ENCODE results near the gene UQCRH.
"Not testable (repeated sequence)": the region's sequence is repeated elsewhere in the genome, so short reads cannot be mapped to it uniquely, and the experiment has no call there.

UQCRH gene

GRCh38 chr1:46317323-46317722 is 13.8 kb downstream of the UQCRH start:
- H3K4me3 ChIP-seq (ENCODE audit: low read depth in 1 of 2, low read length in 2 of 2): no peak overlapping the region
- no peaks in the 10 kb centered on the region for H3K9me3 ChIP-seq (ENCODE audit: control insufficient read depth in 1 of 2, low read length in 2 of 2)
- H3K27ac ChIP-seq (ENCODE audit: low read depth, low read length): no peak overlapping the region
- no peaks in the 10 kb centered on the region for H3K4me1 ChIP-seq (ENCODE audit: control insufficient read depth in 1 of 2, insufficient read depth in 2 of 2, low read length in 2 of 2)
- peaks cover 18 to 38% of the 10 kb centered on the region in 2 donors for H3K36me3 ChIP-seq (ENCODE audit: control insufficient read depth in 1 of 2, insufficient read depth in 2 of 2, low read length in 2 of 2)
- no peak overlapping the region for H3K9ac ChIP-seq (ENCODE audit: low read depth in 1 of 2, low read length in 2 of 2)
- no peaks in the 10 kb centered on the region for H3K27me3 ChIP-seq (ENCODE audit: control insufficient read depth in 1 of 2, insufficient read depth in 2 of 2, low read length in 2 of 2)

- H3K4me3 ChIP-seq (ENCODE audit: low read depth in 1 of 2, low read length in 2 of 2); H3K4me1 ChIP-seq (ENCODE audit: control insufficient read depth in 1 of 2, insufficient read depth in 2 of 2, low read length in 2 of 2); H3K27ac ChIP-seq (ENCODE audit: low read depth, low read length); H3K9ac ChIP-seq (ENCODE audit: low read depth in 1 of 2, low read length in 2 of 2); H3K9me3 ChIP-seq (ENCODE audit: control insufficient read depth in 1 of 2, low read length in 2 of 2); H3K27me3 ChIP-seq (ENCODE audit: control insufficient read depth in 1 of 2, insufficient read depth in 2 of 2, low read length in 2 of 2): not testable (repeated sequence)
- H3K36me3 ChIP-seq (ENCODE audit: control insufficient read depth in 1 of 2, insufficient read depth in 2 of 2, low read length in 2 of 2): peaks cover 9 to 27% of the 10 kb centered on the region in 2 donors
These were observed 15.8 kb downstream of the UQCRH start for GRCh38 chr1:46319301-46319700.

DNA sequence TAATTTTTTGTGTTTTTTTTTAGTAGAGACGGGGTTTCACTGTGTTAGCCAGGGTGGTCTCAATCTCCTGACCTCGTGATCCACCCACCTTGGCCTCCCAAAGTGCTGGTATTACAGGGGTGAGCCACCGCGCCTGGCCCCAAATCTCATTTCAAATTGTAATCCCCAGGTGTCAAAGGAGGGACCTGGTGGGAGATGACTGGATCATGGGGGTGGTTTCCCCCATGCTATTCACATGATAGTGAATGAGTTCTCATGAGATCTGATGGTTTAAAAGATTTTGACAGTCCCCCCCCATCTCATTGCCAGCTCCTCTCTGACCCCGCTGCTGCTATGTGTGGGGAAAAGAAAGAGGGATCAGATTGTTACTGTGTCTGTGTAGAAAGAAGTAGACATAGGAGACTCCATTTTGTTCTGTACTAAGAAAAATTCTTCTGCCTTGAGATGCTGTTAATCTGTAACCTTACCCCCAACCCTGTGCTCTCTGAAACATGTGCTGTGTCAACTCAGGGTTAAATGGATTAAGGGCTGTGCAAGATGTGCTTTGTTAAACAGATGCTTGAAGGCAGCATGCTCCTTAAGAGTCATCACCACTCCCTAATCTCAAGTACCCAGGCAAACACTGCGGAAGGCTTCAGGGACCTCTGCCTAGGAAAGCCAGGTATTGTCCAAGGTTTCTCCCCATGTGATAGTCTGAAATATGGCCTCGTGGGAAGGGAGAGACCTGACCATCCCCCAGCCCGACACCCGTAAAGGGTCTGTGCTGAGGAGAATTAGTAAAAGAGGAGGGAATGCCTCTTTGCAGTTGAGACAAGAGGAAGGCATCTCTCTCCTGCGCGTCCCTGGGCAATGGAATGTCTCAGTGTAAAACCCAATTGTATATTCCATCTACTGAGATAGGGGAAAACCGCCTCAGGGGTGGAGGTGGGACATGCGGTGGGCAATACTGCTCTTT is 16.7 kb downstream of the UQCRH start:
- not testable (repeated sequence) for H3K9ac ChIP-seq (ENCODE audit: low read depth in 1 of 2, low read length in 2 of 2); H3K27me3 ChIP-seq (ENCODE audit: control insufficient read depth in 1 of 2, insufficient read depth in 2 of 2, low read length in 2 of 2); H3K4me1 ChIP-seq (ENCODE audit: control insufficient read depth in 1 of 2, insufficient read depth in 2 of 2, low read length in 2 of 2); H3K27ac ChIP-seq (ENCODE audit: low read depth, low read length); H3K4me3 ChIP-seq (ENCODE audit: low read depth in 1 of 2, low read length in 2 of 2); H3K9me3 ChIP-seq (ENCODE audit: control insufficient read depth in 1 of 2, low read length in 2 of 2)
- peaks cover 9 to 19% of the 10 kb centered on the region in 2 donors for H3K36me3 ChIP-seq (ENCODE audit: control insufficient read depth in 1 of 2, insufficient read depth in 2 of 2, low read length in 2 of 2)

GRCh38 chr1:46322191-46322590 is 18.7 kb downstream of the UQCRH start:
- H3K36me3 ChIP-seq (ENCODE audit: control insufficient read depth in 1 of 2, insufficient read depth in 2 of 2, low read length in 2 of 2); H3K27me3 ChIP-seq (ENCODE audit: control insufficient read depth in 1 of 2, insufficient read depth in 2 of 2, low read length in 2 of 2): not testable (repeated sequence)

DNA sequence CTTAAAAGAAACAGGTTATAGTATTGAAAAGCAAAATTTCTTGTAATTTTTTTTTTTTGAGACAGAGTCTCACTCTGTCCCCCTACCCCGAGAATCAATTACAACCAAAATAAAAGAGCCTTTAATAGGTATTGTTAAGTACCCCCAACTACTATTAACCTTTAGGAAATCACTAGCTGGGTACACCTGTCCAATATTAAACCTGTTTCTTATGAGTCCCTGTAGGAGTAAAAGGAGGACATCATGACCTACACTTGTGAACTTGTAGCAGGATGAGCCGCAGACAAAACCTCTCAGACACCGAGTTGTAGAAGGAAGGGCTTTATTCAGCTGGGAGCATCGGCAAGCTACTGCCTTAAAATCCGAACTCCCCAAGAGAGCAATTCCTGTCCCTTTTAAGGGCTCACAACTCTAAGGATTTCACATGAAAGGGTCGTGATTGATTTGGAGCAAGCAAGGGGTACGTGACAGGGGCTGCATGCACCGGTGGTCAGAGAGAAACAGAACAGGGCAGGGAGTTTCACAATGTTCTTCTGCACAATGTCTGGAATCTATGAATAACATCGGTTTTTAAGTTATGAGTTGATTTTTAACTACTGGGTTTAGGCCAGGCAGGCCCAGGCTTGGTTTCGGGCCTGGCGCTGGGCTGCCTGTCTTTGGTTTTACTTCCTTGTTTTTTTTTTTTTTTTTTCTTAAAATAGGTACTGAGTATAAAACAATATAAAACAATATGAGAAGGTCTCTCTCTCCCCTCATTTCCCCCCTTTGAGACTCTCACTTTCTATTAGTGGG is 22.0 kb downstream of the UQCRH start:
- not testable (repeated sequence) for H3K4me3 ChIP-seq (ENCODE audit: low read depth in 1 of 2, low read length in 2 of 2); H3K27me3 ChIP-seq (ENCODE audit: control insufficient read depth in 1 of 2, insufficient read depth in 2 of 2, low read length in 2 of 2); H3K4me1 ChIP-seq (ENCODE audit: control insufficient read depth in 1 of 2, insufficient read depth in 2 of 2, low read length in 2 of 2); H3K36me3 ChIP-seq (ENCODE audit: control insufficient read depth in 1 of 2, insufficient read depth in 2 of 2, low read length in 2 of 2); H3K27ac ChIP-seq (ENCODE audit: low read depth, low read length); H3K9me3 ChIP-seq (ENCODE audit: control insufficient read depth in 1 of 2, low read length in 2 of 2); H3K9ac ChIP-seq (ENCODE audit: low read depth in 1 of 2, low read length in 2 of 2)

More at GRCh38 chr1:46322191-46322590, 18.7 kb downstream of the UQCRH start:
- not testable (repeated sequence) for H3K27ac ChIP-seq (ENCODE audit: low read depth, low read length); H3K4me1 ChIP-seq (ENCODE audit: control insufficient read depth in 1 of 2, insufficient read depth in 2 of 2, low read length in 2 of 2); H3K4me3 ChIP-seq (ENCODE audit: low read depth in 1 of 2, low read length in 2 of 2); H3K9ac ChIP-seq (ENCODE audit: low read depth in 1 of 2, low read length in 2 of 2); H3K9me3 ChIP-seq (ENCODE audit: control insufficient read depth in 1 of 2, low read length in 2 of 2)

DNA sequence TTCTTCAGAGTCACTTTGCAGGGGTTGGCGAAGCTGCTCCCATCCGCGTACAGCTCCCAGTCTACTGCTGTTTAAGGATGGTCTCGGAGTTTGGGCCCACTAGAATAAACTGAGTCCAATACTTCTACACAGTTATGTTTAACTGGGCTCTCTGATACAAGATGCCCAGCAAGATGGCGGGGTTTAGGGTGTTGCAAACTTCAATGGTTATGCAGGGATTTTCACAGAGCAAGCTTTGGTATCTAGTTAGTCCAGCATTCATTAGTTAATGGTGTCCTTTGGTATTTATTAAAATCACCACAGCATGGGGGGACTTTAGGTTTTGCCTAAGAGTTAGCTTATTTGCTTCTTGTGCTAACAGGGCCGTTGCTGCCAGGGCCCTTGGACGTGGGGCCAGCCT is 24.7 kb downstream of the UQCRH start:
- H3K36me3 ChIP-seq (ENCODE audit: control insufficient read depth in 1 of 2, insufficient read depth in 2 of 2, low read length in 2 of 2); H3K27me3 ChIP-seq (ENCODE audit: control insufficient read depth in 1 of 2, insufficient read depth in 2 of 2, low read length in 2 of 2); H3K9me3 ChIP-seq (ENCODE audit: control insufficient read depth in 1 of 2, low read length in 2 of 2); H3K4me3 ChIP-seq (ENCODE audit: low read depth in 1 of 2, low read length in 2 of 2); H3K27ac ChIP-seq (ENCODE audit: low read depth, low read length); H3K9ac ChIP-seq (ENCODE audit: low read depth in 1 of 2, low read length in 2 of 2); H3K4me1 ChIP-seq (ENCODE audit: control insufficient read depth in 1 of 2, insufficient read depth in 2 of 2, low read length in 2 of 2): not testable (repeated sequence)

DNA sequence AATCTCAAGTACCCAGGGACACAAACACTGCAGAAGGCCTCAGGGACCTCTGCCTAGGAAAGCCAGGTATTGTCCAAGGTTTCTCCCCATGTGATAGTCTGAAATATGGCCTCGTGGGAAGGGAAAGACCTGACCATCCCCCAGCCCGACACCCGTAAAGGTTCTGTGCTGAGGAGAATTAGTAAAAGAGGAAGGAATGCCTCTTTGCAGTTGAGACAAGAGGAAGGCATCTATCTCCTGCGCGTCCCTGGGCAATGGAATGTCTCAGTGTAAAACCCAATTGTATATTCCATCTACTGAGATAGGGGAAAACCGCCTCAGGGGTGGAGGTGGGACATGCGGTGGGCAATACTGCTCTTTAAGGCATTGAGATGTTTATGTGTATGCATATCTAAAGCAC is 26.3 kb downstream of the UQCRH start:
- not testable (repeated sequence) for H3K9ac ChIP-seq (ENCODE audit: low read depth in 1 of 2, low read length in 2 of 2); H3K27ac ChIP-seq (ENCODE audit: low read depth, low read length); H3K9me3 ChIP-seq (ENCODE audit: control insufficient read depth in 1 of 2, low read length in 2 of 2); H3K36me3 ChIP-seq (ENCODE audit: control insufficient read depth in 1 of 2, insufficient read depth in 2 of 2, low read length in 2 of 2); H3K4me1 ChIP-seq (ENCODE audit: control insufficient read depth in 1 of 2, insufficient read depth in 2 of 2, low read length in 2 of 2); H3K27me3 ChIP-seq (ENCODE audit: control insufficient read depth in 1 of 2, insufficient read depth in 2 of 2, low read length in 2 of 2); H3K4me3 ChIP-seq (ENCODE audit: low read depth in 1 of 2, low read length in 2 of 2)

- H3K9me3 ChIP-seq (ENCODE audit: control insufficient read depth in 1 of 2, low read length in 2 of 2); H3K9ac ChIP-seq (ENCODE audit: low read depth in 1 of 2, low read length in 2 of 2); H3K27ac ChIP-seq (ENCODE audit: low read depth, low read length); H3K36me3 ChIP-seq (ENCODE audit: control insufficient read depth in 1 of 2, insufficient read depth in 2 of 2, low read length in 2 of 2); H3K4me3 ChIP-seq (ENCODE audit: low read depth in 1 of 2, low read length in 2 of 2); H3K27me3 ChIP-seq (ENCODE audit: control insufficient read depth in 1 of 2, insufficient read depth in 2 of 2, low read length in 2 of 2); H3K4me1 ChIP-seq (ENCODE audit: control insufficient read depth in 1 of 2, insufficient read depth in 2 of 2, low read length in 2 of 2): not testable (repeated sequence)
These were observed 26.9 kb downstream of the UQCRH start for GRCh38 chr1:46330381-46330780.

GRCh38 chr1:46331786-46332540 is 28.5 kb downstream of the UQCRH start:
- not testable (repeated sequence) for H3K9me3 ChIP-seq (ENCODE audit: control insufficient read depth in 1 of 2, low read length in 2 of 2); H3K9ac ChIP-seq (ENCODE audit: low read depth in 1 of 2, low read length in 2 of 2); H3K27me3 ChIP-seq (ENCODE audit: control insufficient read depth in 1 of 2, insufficient read depth in 2 of 2, low read length in 2 of 2); H3K27ac ChIP-seq (ENCODE audit: low read depth, low read length); H3K4me3 ChIP-seq (ENCODE audit: low read depth in 1 of 2, low read length in 2 of 2); H3K36me3 ChIP-seq (ENCODE audit: control insufficient read depth in 1 of 2, insufficient read depth in 2 of 2, low read length in 2 of 2); H3K4me1 ChIP-seq (ENCODE audit: control insufficient read depth in 1 of 2, insufficient read depth in 2 of 2, low read length in 2 of 2)

Measured in duodenal mucosa (tissue), 2 donors.